GM12864 (cell line): Measurements from ENCODE around the gene MFNG.

Experiments
- DNase-seq: peaks from one replicate; pipeline ENCODE4 v3.0.0-alpha.2; 2011; ENCODE audit warnings: low read depth
- H3K4me3 ChIP-seq: 2 replicates; pipeline ENCODE4 v1.5.1; 2011; ENCODE audit warnings: mild to moderate bottlenecking, low read depth, low read length, control low read depth
- TF ChIP-seq, protein P1 (sequence below): IDR thresholded peaks from 2 replicates; pipeline ENCODE4 v1.5.1; 2011; ENCODE audit warnings: low read depth, mild to moderate bottlenecking, moderate library complexity, low read length, control low read depth, inconsistent platforms; ENCODE audit errors: missing control alignments

The MFNG gene

DNA sequence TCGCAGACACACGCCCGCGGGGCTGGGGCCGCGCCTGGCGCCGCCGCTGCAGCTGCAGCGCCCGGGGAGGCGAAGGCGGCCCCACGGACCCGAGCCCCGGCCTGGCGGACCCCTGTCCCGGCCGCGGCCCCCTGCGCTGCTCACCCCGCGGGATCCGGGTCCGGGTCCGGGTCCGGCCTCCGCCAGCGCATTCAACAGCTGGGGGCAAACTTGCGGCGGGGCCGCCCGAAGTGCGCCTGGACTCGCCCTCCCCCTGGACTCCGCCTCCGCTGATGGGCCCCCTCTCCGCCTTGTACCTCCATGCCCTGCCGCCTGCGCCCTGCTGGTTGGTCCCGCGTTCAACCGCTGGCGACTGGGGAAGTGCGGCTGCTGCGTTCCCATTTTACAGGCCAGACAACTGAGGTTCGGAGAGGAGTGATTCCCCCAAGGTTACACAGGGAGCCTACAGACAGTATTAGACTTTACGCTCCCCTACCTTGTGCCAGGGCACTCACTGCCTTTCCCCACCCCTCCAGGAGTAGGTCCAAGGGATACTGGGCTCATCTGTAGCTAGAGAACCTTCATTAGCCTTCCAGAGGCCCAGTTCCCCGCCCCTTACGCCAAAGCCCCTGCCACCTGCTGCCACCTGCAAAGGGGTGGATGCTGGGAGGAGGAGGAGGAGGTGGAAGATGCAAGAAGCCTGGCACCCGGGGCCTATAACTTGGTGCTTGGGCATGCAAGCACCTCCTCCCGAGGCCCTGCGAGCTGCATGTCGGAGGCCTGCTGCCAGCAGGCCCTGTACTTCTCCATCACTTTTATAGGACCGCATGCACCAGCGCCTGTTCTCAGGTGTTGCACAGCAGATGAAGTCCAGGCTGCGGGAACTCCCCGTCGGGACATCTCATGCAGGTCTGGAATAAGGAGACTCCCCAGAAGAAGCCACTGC is 58.2 kb downstream of the MFNG start:
- TF ChIP-seq, protein P1, sequence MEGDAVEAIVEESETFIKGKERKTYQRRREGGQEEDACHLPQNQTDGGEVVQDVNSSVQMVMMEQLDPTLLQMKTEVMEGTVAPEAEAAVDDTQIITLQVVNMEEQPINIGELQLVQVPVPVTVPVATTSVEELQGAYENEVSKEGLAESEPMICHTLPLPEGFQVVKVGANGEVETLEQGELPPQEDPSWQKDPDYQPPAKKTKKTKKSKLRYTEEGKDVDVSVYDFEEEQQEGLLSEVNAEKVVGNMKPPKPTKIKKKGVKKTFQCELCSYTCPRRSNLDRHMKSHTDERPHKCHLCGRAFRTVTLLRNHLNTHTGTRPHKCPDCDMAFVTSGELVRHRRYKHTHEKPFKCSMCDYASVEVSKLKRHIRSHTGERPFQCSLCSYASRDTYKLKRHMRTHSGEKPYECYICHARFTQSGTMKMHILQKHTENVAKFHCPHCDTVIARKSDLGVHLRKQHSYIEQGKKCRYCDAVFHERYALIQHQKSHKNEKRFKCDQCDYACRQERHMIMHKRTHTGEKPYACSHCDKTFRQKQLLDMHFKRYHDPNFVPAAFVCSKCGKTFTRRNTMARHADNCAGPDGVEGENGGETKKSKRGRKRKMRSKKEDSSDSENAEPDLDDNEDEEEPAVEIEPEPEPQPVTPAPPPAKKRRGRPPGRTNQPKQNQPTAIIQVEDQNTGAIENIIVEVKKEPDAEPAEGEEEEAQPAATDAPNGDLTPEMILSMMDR = no peak
- DNase-seq = no peak
- H3K4me3 ChIP-seq = no peak overlapping the region

DNA sequence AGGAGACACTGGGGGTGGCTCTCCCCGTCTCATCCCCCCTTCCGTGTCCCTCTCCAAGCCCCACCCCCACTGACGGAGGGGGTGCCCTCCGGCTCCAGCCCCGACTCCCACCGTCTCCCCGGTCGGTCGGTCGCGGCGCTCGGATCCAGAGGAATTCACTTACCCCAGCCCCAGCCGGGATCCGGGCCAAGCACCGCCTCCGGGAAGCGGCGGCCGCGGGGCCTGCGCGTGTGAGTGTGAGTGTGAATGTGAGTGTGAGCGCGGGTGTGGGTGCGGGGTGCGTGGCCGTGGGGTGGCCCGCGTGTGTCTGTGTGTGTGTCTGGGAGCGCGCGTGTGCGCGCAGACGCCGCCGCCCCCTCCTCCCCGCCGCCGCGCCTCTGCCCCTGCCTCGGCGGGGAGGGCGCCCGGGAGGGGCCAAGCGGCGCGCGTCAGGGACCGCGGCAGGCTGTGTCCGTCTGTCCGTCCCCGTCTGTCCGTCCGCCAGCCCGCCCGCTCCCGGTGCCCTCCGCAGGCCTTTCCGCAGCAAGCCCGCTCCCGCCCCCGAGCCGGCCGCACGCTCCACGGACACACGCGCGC is 59.0 kb downstream of the MFNG start, which contains the start of gene ELFN2:
Gene ELFN2 (minus strand): TSS at position 345 of the 576 bp plus-strand sequence. CDS start 51,945 bp downstream, outside the sequence.
- TF ChIP-seq, protein P1 = no peak
- DNase-seq = no peak
- no peak within 1 kb of the TSS for H3K4me3 ChIP-seq

DNA sequence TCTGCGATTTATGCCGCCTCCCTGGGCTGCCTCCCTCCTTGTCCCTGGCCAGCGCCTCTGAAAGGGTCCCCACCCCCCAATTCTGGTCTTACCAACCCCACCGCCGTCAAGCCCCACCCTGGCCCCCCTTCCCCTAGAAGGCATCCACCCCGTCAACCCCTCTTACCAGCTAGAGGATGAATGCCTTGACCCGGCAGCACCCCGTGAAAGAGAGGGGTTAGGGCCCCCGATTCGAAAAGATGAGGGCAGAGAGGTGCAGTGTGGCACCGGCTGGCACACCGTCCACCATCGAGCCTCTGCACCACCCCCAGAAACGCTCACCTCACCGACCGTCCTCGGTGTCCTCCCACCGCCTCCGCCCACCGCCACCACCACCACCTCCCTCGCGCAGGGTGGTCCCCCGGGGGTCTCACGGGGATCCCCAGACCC is 59.5 kb downstream of the MFNG start:
- TF ChIP-seq, protein P1 = no peak
- H3K4me3 ChIP-seq = no peak overlapping the region
- no peak for DNase-seq

DNA sequence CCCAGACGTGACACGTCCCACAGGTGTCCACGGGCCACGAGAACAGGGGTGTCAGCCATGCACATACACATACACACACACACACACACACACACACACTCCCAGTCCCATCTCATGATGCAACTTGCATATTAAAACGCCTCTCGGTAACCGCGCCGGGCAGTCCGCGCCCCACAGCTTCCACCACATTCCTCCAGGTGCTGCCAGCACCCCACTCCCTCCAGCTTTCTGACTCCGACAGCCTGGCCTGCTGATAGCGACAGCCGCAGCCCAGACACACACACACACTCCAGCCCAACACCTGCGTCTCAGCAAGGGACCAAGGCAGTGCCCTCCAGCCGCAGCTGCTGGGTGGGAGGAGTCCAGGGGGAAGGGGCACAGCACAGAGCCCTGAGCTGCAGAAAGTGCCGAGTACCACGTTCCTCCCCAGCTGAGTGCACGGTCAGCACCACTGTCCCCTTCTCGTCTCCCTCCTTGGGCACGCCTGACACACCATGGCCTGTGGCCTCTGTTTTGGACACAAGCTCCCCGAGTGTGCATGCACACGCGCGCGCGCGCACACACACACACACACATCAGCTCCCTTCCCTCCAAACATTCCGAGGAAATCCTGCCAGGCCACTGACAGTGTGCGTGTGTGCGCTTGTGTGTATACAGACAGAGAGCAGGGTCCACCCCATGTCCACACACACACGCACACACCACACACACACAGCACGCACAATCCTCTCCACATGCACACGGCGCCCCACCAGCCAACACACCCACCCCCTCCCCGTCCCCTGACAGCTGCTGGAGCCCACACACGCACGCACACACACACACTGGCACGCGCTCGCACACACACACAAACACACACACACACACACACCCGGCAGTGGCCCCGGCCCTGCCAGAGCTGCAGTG is 60.1 kb downstream of the MFNG start:
- H3K4me3 ChIP-seq = no peak overlapping the region
- TF ChIP-seq, protein P1 = no peak
- DNase-seq = no peak

DNA sequence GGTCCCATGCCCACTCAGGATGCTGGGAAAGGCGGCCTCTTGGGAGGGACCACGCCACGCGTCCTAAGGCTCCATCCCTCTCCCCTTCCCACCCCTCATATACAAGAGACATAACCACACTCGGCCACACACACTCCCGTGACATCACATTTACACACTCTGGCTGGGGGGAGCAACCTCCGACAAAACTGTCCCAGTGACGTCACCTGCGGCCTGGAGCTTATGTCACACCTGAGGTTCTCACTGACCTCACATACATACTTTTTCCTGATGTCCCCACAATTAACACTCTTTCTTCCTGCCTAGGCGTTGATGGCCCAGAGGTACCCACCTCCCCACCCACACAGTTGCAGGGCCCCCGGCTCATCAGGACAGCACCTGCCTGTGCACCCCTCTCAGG is 60.8 kb downstream of the MFNG start:
- no peak overlapping the region for H3K4me3 ChIP-seq
- no peak for DNase-seq
- TF ChIP-seq, protein P1 = no peak

GRCh38 chr22:37423283-37423682 is 62.9 kb downstream of the MFNG start:
- no peak overlapping the region for H3K4me3 ChIP-seq
- DNase-seq = no peak
- TF ChIP-seq, protein P1 = no peak
